Measurements from ENCODE around the gene PPP2R3A.
A peak's percentile ranks its signal among the peaks of the same experiment; 100 is the strongest.

The PPP2R3A gene

GRCh38 chr3:136195258-136196063 is 229.9 kb downstream of the PPP2R3A start:
- DNase-seq, result peak; percentile 92

- peak; percentile 95 for DNase-seq
Observed at GRCh38 chr3:136196064-136196400, 230.5 kb downstream of the PPP2R3A start, which contains the start of gene MSL2. TSS of gene MSL2 (minus strand) at chr3:136196335. CDS start at chr3:136195113, 1,222 bp downstream.

- DNase-seq, result peak; percentile 100
Observed at GRCh38 chr3:136196401-136197158, 231.1 kb downstream of the PPP2R3A start.

GRCh38 chr3:136197159-136197793 is 231.7 kb downstream of the PPP2R3A start:
- DNase-seq, result no peak
